Dermis blood vessel endothelial cell (primary cell): ENCODE measurements around the gene STAT4. TPM values are rescaled to one million over a fixed set of nuclear protein-coding genes. Genes with fewer than 3 reads are reported as not detected.

Experiments used
- DNase-seq: peaks from one replicate; pipeline ENCODE4 v3.0.0; 2010
- total RNA-seq: library from RNA; depleted of rRNA; stranded (reverse); fragments of >200 nt; gene quantifications from 2 replicates; pipeline ENCODE4 v1.2.3, GENCODE V29; 2014

STAT4 gene, protein sequence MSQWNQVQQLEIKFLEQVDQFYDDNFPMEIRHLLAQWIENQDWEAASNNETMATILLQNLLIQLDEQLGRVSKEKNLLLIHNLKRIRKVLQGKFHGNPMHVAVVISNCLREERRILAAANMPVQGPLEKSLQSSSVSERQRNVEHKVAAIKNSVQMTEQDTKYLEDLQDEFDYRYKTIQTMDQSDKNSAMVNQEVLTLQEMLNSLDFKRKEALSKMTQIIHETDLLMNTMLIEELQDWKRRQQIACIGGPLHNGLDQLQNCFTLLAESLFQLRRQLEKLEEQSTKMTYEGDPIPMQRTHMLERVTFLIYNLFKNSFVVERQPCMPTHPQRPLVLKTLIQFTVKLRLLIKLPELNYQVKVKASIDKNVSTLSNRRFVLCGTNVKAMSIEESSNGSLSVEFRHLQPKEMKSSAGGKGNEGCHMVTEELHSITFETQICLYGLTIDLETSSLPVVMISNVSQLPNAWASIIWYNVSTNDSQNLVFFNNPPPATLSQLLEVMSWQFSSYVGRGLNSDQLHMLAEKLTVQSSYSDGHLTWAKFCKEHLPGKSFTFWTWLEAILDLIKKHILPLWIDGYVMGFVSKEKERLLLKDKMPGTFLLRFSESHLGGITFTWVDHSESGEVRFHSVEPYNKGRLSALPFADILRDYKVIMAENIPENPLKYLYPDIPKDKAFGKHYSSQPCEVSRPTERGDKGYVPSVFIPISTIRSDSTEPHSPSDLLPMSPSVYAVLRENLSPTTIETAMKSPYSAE
- total RNA-seq = 0.51 and 1.6 TPM in 2 replicates

DNA sequence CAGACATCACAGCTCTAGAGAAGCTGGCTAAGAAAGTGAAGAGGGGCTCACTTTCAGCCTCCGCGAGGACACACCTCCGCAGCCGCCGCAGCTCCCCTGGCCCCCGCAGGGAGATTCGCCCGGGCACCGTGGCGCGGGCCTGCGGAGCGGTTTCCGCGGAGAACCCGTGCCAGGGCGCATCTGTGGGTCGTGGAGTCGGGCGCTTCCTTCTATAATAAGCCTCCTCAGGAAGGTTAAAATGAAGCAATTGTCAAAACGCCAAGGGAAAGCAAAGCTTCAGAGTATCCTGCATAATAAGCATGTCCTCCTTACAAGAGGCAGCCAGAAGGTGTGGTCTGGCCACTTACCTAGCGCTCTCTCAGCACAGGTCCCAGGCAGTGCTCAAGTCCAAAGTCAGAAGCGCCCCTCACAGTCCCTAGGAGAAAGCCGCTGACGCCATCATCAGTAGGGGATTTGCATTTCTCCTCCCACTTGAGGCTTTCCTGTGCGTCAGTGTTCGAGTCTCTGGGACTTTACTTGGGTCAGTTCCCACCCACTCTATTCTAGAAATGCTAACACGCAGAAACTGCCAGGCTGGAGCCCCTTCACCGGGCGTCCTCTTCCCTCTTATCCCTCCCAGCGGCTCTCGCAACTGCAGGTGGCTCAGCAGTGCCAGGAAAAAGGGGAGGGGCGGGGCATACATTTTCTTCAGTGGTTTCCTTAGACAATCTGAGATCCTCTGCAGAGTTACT lies at the start of gene STAT4:
Gene STAT4, minus strand, starts transcription at position 395 of the 731 bp plus-strand sequence. CDS start 2,791 bp downstream, outside the sequence.
- DNase-seq = peak; percentile 52

DNA sequence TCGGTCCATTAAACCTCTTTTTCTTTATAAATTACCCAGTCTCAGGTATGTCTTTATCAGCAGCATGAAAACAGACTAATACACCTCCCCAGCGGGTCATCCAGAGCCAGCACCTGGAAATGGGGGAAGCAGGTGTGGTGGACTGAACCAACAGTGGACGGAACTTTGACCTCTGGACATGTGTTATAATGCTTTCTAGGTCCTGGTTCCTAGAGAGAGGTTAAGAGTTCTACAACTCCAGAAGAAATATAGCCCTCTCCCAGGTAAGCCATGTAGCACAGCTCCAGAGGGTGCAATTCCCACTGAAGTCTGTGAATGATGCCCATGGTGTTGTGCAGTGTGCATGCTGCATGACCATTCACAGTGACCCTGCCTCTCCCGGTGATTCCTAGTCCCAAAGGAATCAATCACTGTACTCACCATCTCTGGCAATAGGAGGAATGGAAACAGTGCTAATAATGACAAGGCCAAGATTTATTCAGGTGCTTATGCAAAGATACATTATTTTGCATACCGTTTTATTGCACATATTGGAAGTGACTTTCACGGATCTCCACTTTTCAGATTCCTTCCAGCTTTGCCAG lies 49.2 kb upstream of the STAT4 start:
- no peak for DNase-seq

DNA sequence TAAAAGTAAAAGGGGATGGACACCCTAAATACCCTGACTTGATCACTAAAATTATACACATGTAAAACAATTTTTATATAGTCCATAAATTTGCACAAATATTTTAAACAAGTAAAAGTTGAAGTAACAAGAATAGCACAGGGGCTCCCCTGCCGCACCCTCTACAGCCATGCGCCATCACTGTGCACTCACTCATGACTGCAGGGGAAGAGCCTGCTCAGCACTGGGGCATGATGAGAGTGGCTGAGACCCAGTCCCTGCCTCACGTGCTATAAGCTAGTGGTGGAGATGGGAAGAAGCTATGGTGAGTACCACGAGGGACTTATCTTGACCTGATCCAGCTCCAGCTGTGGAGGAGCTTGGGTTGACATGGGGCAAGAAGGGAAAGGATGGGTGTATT lies 47.5 kb upstream of the STAT4 start:
- no peak for DNase-seq

DNA sequence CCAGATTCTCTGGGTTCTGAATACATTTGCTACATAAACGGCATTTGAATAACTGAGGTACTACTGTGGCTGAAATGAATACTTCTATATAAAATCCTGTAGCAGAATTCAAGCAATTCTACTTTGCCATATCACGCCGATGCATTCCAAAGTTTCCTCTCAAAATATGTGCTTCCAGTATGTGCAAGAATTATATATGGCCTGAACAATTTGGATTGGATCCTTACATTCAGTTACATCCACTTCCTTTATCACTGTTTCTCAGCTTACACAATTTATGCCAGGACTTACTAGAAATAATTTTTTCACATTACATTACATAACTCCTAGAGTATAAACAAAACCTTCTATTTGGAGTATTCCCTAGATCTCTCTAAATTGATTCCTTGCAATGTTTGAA lies 46.3 kb upstream of the STAT4 start:
- DNase-seq = no peak

DNA sequence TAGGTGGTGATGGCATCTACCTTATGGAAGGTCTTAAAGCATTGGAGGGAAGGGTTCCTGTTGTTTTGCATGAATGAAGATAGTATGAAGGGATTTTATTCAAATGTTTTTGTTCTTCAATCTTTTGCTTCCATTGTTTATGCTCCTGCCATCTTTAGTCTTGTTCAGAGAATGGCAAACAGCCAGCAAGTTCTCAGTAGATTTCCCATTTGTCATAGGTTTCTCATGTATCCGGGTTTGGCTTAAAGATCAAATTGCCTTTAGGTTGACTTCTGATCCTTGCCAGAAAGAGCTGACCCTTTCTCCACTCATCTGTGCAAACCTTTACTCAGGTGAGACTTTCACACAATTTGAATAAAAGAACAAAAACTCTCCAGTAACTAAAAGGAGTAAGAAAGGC lies 44.2 kb upstream of the STAT4 start:
- peak; percentile 38 for DNase-seq

DNA sequence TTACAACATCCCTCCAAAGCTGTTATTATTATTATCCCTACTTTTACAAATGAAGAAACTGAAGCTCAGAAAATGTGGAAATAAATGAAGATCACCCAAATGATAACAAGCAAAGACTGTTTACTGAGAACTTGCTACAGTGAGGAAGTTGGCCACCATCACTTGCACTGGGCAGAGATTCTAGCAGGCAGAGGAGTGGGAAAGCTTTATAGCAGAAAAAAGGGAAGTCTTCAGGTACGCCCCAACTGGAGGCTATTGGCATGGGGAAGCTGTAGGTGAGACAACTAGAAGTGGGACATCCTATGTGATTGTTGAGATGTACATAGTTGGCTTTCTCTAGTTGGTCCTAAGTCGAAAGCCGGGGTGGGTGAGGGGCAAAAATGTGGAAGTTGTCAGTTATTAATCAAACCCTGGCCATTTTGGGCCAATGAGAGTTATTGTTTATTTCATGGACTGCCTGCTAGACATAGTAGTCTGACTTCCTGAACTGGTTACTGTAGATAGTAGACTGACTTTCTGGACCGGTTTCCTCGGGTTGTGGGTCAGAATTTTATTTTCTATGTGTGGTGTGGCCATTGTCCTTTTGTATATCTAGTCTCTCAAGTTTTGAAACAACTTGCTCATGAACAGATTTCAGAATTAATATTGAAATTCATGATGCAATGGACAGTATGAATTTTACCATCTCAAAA lies 40.2 kb upstream of the STAT4 start:
- DNase-seq = no peak

DNA sequence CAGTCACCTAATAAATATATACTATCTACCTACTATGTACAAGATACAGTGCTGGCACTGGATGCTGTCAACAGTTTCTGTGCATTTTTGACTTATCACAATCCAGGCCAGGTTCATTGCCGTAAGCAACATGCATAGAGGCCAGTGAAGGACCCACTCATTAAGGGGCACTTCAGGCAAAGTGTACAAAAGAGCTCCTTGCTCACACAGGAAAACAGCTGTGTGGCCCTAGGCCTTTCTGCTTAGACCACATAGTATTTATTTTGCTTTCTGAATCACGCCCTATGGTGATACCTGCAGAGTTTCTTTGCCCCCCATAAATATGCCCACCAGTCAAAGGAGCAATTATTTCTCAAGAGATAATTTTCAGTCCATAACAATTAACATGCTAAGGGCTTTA lies 39.6 kb upstream of the STAT4 start:
- no peak for DNase-seq

DNA sequence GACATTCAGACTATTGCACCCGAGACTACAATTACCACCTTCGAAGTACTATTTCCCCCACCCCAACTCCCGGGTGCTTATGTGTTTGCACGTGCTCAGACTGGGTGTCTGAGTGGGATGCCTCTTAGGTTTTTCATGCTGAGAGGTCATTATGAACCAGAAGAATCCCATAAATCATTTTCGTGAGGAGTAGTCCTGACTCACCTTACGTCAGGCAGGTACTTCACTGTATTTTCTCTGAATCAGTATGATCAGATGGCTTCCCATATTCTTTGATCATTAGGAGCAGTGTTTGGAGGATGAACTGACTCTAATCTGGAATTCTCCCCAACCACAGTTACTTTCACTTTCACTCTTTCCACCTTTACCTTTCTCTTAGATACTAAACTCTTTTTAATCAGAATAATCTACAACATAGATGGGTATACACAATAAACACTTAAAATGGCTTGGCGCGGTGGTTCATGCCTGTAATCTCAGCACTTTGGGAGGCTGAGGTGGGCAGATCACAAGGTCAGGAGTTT lies 38.4 kb upstream of the STAT4 start:
- DNase-seq = no peak

DNA sequence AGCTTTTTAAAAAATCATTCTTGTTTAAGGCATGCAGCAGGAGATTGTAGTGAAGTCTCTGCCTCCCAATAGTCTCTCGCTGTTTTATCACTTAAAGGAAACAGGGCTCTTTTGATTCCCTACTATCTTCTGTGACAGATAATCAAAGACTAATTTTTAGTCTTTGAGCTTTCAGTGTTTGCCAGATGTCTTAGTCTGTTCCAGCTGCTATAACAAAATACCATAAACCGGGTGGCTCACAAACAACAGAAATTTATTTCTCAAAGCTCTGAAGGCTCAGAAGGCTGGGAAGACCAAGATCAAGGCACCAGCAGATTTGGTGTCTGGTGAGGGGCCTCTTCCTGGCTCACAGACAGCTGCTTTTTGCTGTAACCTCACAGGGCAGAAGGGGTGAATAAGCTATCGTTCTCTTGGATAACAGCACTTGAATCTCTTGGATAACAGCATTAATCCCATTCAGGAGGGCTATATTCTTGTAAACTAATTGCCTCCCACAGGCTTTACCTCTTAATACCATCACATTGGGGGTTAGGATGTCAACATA lies 37.8 kb upstream of the STAT4 start:
- DNase-seq = no peak

DNA sequence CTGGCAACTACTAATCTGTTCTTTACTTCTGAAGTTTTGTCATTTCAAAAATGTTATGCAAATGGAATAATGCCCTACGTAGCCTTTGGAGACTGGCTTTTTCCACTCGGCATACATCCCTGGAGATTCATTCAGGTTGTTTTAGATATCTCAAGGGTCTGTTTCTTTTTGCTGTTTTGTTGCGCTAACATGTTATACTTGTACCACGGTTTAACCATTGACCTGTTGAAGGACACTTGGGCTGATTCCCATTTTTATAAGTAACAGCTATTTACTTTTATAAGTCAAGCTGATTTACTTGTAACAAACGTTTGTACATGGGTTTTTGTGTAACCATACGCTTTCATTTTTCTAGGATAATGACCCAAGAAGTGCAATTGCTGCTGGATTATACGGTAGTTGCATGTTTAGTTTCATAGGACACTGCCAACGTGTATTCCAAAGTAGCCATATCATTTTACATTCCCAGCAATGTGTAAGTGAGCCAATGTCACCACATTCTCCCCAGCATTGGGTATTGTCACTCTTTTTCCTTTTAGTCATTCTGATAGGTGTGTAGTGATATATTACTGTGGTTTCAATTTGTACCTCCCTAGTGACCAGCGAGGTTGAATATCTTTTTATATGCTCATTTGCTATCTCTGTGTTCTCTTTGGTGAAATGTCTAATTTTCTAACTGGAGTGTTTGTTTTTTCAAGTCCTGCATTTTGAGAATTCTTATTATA lies 36.5 kb upstream of the STAT4 start:
- DNase-seq = no peak

DNA sequence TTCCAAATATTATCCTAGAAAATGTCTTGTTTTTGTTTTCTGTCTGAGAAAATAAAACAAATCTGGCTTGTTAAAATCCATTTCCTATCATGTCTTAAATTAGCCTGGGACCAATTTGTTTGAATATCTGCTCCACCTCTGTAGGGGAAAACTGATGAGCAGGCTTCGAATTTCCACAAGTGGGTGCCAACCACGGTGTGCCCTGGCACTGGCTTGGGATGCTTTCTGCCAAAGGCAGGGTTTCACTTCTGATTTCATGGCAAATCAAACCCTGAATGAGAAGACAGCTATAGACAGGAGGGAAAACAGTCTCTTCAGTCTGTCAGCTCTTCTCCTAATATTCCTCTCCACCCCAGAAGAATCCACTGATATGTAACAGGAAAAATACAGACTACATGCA lies 33.7 kb upstream of the STAT4 start:
- no peak for DNase-seq

DNA sequence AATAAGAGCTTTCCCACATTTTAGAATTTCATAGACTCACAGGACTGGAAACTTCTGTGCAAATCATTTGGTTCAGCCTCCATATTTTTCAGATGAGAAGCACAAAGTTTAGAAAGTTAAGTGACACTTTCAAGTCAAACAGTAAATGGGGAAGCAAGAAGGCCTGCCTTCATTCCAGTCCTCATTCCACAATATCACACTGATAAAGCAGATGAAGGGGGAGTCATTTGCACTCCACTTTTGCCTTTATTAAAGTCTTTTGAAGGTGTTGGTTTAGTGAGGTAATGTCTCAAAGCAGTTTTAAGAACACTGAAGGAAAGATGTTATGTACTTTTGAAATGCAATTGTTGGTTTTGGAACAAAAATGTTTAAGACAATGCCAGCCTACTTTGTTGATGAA lies 32.7 kb upstream of the STAT4 start:
- DNase-seq = no peak

DNA sequence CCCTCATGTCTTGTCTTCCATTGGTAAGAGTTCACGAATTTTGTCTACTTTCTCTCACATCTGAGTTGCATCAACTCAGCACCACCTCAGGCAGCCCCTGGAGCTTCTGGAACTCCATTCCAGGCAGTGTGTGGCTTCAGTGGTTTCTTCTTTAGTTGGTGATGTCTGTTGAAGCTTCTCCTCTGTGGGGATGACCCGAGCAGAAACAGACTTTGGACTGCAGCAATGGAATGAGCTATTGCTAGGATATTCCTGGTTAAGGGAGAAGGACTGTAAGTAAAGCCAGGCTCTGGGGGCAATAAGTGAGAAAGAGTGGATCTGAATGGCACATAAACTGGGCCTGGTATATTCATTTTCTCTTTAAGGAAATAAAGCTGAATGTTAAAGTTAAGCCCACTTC lies 32.3 kb upstream of the STAT4 start:
- DNase-seq = no peak

DNA sequence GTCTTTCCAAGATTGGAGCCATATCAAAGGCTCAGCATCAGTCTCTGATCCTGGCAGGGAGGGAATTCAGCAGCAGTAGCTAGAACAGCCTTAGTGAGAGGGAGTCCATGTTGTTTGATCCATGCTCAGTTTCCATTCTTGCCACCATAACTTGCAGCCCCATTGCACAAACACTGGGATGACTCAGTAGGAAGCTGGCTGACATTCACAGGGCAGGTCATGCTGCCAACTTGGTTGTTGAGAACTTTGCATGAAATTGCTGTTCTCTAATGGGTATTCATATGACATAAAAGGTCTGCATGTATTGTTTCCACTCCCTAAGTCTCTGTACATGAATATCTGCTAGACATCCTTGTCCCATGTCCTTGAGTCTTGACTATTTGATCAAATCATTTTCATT lies 29.9 kb upstream of the STAT4 start:
- DNase-seq = peak; percentile 27

DNA sequence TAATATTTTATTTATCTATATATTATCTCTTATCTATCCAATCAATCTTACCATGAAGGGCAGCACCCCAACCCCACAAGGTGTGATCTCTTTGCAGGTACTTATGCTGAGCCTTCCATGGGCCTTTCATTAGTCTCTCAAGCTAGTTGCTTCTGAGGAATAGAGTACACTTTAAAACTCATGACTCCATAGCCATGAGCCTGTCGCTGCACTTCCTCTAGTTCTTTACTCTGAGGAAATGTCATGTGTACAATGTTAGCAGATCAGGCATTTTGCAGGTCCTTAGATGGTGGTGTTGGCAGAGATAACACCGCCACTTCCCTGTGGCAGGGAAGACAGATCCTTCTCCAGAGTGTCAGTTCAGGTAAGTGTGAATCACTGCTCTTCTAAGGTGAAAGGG lies 29.5 kb upstream of the STAT4 start:
- DNase-seq = no peak

DNA sequence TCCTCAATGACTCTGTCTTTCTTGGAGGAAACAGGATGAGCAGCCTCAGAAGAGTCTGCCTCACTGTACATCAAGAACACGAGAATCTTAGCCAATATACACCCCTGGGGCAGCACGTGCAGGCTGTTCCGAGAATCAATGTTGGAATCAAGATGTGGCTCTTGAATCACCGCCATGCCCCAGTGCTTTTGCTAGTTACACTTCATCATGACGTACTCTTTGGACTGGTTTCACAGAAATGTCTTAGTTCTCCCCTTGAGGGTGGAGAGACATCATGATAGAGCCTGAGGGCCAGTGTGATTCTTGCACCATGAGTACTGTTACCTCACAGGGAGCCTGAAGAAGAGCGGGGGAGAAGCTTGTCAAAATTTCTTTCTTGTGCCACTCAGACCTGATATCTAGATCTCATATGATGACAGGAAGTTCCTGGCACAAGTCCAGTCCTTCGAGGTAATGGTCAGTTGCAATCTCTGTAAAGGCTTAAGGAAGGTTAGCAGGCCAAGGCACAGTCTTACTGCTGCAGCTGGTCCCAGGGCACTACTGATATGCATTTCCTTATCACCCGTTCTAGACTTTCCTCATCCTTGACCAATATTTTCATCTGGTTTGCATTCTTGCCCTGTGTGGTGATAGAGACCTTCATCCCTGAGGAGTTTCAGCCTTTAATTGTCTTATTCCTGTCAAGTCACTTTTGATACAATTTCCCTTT lies 28.2 kb upstream of the STAT4 start:
- no peak for DNase-seq

DNA sequence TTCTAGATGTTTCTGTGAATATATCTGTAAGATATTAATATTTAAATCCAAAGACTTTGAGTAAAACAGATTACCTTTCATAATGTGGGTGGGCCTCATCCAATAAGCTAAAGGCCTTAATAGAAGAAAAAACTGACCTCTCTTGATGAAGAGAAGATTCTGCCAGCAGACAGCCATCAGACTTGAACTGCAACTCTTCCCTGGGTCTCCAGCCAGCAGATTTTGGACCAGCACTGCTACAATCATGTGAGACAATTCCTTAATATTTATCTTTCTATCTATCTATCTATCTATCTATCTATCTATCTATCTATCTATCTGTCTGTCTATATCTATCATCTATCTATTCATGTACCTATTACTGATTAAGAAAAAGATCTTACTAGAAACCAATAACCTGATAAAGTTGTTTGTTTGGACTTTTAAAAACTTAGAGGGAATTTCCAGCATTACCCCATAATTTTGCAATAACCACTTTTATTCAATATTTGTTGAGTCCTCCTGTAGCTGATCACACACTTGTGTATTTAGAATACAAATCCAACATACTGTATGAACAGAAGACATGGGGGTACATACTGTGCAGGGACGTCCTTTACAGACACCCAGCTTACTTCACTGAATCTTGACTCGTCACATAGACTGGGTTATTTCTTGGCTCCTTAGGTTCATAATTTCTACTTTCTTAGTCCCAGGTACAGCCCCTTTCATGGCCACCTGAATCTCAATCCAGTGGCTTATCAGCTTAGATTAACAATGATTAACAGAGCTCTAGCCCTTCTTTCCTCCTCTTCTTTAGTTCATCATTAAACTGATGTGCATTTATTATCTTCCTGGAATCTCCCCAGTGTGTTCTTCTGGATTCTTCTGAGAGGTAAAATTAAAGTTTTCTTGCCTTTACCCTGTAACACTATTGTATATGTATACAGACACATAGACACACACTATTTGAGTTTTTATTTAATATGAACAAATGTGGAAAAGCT lies 27.2 kb upstream of the STAT4 start:
- no peak for DNase-seq

DNA sequence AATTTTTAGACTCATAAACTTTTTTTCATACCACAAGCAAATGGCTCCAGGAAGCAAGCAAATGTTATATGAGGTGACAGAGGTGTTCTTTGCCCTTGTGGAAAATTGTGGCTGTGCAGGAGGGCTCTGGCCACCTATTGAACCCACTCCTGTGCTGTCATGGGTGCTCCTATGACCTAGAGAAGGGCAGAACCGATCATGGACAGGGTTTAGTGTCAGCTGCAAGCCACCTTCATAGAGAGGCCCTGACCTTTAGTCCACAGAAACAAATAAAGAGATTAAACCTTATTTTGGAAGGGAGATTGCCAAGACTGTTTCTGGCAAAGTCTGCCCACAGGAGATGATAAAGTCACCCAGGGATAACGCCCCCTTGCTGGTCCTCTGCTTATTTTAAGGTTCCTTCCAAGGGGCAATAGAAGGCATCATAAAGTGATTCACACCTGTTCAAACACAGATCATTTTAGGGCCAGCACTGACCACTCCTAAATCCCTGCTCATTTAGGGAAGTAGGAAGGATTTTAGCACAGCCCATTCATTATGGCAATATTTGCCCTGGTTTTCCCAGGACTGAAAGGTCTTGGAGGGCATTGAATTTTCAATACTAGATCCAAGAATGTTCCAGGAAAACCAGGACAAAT lies 26.1 kb upstream of the STAT4 start:
- DNase-seq = no peak

DNA sequence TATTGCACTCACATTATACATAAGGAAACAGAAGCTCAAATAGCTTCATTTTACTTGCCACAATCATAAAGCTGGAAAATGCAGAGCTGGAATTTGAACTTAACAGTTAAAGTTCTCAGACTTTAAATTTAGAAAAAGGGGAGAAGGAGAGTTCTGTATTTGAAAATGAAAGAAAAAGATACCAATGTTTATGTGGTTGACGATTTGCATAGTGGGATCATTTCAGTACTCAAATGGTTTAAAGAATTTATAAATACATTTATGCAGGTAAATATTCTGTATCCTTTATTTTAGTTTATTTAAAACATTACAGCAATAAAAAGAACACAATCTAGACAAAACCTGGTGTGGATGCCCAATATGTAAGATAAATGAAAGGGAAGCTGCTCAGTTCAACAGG lies 25.5 kb upstream of the STAT4 start:
- no peak for DNase-seq
